HEK293 (cell line): Measurements from ENCODE around the gene TPD52L1.

Source experiments
- CTCF ChIP-seq: fragments of 450-650 bp; formaldehyde crosslinking; IDR thresholded peaks from 2 replicates; pipeline ENCODE4 v1.5.1; 2016; ENCODE audit warnings: missing biosample characterization, missing genetic modification characterization
- KLF1 ChIP-seq: fragments of 450-650 bp; formaldehyde crosslinking; IDR thresholded peaks from 2 replicates; pipeline ENCODE4 v1.5.1; 2016; ENCODE audit warnings: missing biosample characterization, missing genetic modification characterization
- ZNF274 ChIP-seq, 2 experiments: fragments of 200-500 bp in 1 of 2; fragments of 450-650 bp in 1 of 2; sonication (Bioruptor generic) in 1 of 2; formaldehyde crosslinking in 1 of 2; IDR thresholded peaks; 2 replicates each; pipeline versions ENCODE4 v1.5.1 to v1.6.1; 2014 to 2016; ENCODE audit warnings: borderline replicate concordance in 1 of 2, inconsistent platforms in 1 of 2, low read length in 1 of 2, missing biosample characterization in 1 of 2, missing genetic modification characterization in 1 of 2
- ZNF580 ChIP-seq: fragments of 450-650 bp; formaldehyde crosslinking; IDR thresholded peaks from 2 replicates; pipeline ENCODE4 v1.5.1; 2016; ENCODE audit warnings: missing biosample characterization, missing genetic modification characterization
- ZNF704 ChIP-seq: fragments of 450-650 bp; formaldehyde crosslinking; IDR thresholded peaks from 2 replicates; pipeline ENCODE4 v1.5.1; 2016; ENCODE audit warnings: missing biosample characterization, missing genetic modification characterization

GRCh38 chr6:125173341-125174095 lies 19.9 kb downstream of the TPD52L1 start:
- TF ChIP-seq CTCF, result no peak
- TF ChIP-seq ZNF704 (tag by site-specific recombination), result no peak
- no peak for TF ChIP-seq ZNF580
- TF ChIP-seq ZNF274 (IDR thresholded peaks at IDR 0.05; ENCODE audit: low read length), result no peak
- TF ChIP-seq ZNF274 (tag by site-specific recombination; IDR thresholded peaks at IDR 0.05; ENCODE audit: borderline replicate concordance), result no peak
- no peak for TF ChIP-seq KLF1 (tag by site-specific recombination)
